Activated CD4-positive, alpha-beta T cell treated with anti-CD3 and anti-CD28 coated beads, Interleukin-10, Interleukin-2, amounts not matched to agents 100 ng/mL and 50 ng/mL, durations not matched to agents 16 hours and 8 hours (primary cell): ENCODE data around the gene TK2.
"Not testable (repeated sequence)": the region's sequence is repeated elsewhere in the genome, so short reads cannot be mapped to it uniquely, and the experiment has no call there.

Experiments used
- DNase-seq: peaks from one replicate; pipeline ENCODE4 v3.0.0-alpha.2; 2020

TK2 gene

GRCh38 chr16:66517586-66518263 lies 32.2 kb downstream of the TK2 start:
- peak; percentile 38 for DNase-seq

- peak; percentile 97 for DNase-seq
Measured at GRCh38 chr16:66516808-66517585, 32.9 kb downstream of the TK2 start.

GRCh38 chr16:66516509-66516807 lies 33.5 kb downstream of the TK2 start:
- no peak for DNase-seq

- DNase-seq, result peak; percentile 67
Measured at GRCh38 chr16:66515596-66516508, 34.1 kb downstream of the TK2 start.

- DNase-seq, result not testable (repeated sequence)
Measured at GRCh38 chr16:66514980-66515595, 34.8 kb downstream of the TK2 start.

GRCh38 chr16:66514391-66514790 lies 35.5 kb downstream of the TK2 start:
- not testable (repeated sequence) for DNase-seq

GRCh38 chr16:66513111-66513723 lies 36.7 kb downstream of the TK2 start:
- no peak for DNase-seq

- no peak for DNase-seq
Measured at GRCh38 chr16:66512272-66513110, 37.4 kb downstream of the TK2 start.

- DNase-seq, result no peak
Measured at GRCh38 chr16:66511602-66512271, 38.2 kb downstream of the TK2 start.

GRCh38 chr16:66510711-66511601 lies 39.0 kb downstream of the TK2 start:
- DNase-seq, result no peak

GRCh38 chr16:66510298-66510697 lies 39.6 kb downstream of the TK2 start:
- DNase-seq, result no peak

- DNase-seq, result no peak
Measured at GRCh38 chr16:66509576-66509975, 40.3 kb downstream of the TK2 start.

- no peak for DNase-seq
Measured at GRCh38 chr16:66508914-66509496, 40.9 kb downstream of the TK2 start.

GRCh38 chr16:66508248-66508913 lies 41.5 kb downstream of the TK2 start:
- DNase-seq, result no peak

GRCh38 chr16:66507731-66508239 lies 42.1 kb downstream of the TK2 start:
- DNase-seq, result no peak

- DNase-seq, result no peak
Measured at GRCh38 chr16:66503612-66504011, 46.3 kb downstream of the TK2 start.

GRCh38 chr16:66503030-66503429 lies 46.9 kb downstream of the TK2 start:
- no peak for DNase-seq

GRCh38 chr16:66502020-66502913 lies 47.7 kb downstream of the TK2 start:
- no peak for DNase-seq
